ENCODE data around the gene LAMA3. TPM values are rescaled to one million over a fixed set of nuclear protein-coding genes. Genes with fewer than 3 reads are reported as not detected.

Gene LAMA3
- total RNA-seq, 4 donors from 2014 or later, result 46.5 to 75.4 (median 57.4) TPM

DNA sequence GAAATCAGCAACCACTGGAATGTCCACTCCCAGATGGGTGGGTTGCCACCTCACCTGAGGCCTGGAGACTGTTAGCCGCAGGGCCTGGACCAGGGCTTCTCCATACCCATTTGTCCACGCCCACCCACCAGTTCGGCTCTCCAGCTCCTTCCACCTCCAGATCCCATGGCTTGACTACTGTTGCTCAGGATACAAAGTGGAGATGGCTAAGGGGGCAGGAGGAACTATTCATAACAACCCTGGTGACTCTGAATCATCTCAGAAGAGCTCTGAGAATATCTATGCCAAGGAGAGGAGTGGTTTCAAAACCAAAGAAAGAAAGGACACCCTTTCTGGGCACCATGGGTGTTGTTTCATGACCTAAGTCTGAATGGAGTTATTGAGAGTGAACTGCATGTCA lies 145.8 kb downstream of the LAMA3 start:
- H3K4me1 ChIP-seq, result peaks cover 0 to 10% of the 10 kb centered on the region in 2 donors
- intact Hi-C loops (cut with DNase I; ENCODE audit: low total_unique reads), result no loop called here
- no peaks in the 10 kb centered on the region for H3K27me3 ChIP-seq
- H3K36me3 ChIP-seq, result no peaks in the 10 kb centered on the region
- no peaks in the 10 kb centered on the region for H3K9me3 ChIP-seq
- DNase-seq, result no peak
- H3K27ac ChIP-seq, result peak overlapping the region; percentile 81 to 89
- no peak for TF ChIP-seq POLR2A (IDR thresholded peaks at IDR 0.05)
- TF ChIP-seq, protein P1, sequence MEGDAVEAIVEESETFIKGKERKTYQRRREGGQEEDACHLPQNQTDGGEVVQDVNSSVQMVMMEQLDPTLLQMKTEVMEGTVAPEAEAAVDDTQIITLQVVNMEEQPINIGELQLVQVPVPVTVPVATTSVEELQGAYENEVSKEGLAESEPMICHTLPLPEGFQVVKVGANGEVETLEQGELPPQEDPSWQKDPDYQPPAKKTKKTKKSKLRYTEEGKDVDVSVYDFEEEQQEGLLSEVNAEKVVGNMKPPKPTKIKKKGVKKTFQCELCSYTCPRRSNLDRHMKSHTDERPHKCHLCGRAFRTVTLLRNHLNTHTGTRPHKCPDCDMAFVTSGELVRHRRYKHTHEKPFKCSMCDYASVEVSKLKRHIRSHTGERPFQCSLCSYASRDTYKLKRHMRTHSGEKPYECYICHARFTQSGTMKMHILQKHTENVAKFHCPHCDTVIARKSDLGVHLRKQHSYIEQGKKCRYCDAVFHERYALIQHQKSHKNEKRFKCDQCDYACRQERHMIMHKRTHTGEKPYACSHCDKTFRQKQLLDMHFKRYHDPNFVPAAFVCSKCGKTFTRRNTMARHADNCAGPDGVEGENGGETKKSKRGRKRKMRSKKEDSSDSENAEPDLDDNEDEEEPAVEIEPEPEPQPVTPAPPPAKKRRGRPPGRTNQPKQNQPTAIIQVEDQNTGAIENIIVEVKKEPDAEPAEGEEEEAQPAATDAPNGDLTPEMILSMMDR (IDR thresholded peaks at IDR 0.05), result no peak
- no peak overlapping the region for H3K4me3 ChIP-seq

DNA sequence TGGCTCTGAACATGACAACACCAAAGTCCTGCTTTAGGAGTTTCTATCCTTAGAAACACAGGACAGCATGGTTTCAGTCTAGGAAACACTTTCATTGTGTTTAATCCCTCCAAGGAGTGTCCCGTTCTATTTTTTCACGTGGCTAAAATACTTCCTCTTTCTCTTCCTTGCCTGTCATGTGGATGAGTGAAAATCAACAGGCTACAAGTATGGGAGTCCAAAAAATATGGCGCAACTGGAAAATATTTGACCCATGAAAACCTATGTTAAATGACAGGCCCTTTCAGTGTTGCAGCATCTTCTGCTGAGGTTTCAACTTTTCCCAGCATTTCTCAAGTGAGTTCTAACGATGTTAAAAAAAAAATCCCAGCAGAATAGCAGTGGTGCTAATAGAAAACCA lies 146.3 kb downstream of the LAMA3 start:
- DNase-seq, result peak in 1 of 2 donors; percentile 64
- Histone ChIP-seq H3K4me1 (peaks cover 0 to 10% of the 10 kb centered on the region in 2 donors), H3K36me3 (no peaks in the 10 kb centered on the region), H3K27me3 (no peaks in the 10 kb centered on the region), H3K27ac (peak overlapping the region; percentile 81 to 89), H3K9me3 (no peaks in the 10 kb centered on the region), H3K4me3 (no peak overlapping the region)
- TF ChIP-seq POLR2A (IDR thresholded peaks at IDR 0.05), result no peak
- TF ChIP-seq, protein P1 (IDR thresholded peaks at IDR 0.05), result no peak
- intact Hi-C loops (cut with DNase I; ENCODE audit: low total_unique reads), result no loop called here

DNA sequence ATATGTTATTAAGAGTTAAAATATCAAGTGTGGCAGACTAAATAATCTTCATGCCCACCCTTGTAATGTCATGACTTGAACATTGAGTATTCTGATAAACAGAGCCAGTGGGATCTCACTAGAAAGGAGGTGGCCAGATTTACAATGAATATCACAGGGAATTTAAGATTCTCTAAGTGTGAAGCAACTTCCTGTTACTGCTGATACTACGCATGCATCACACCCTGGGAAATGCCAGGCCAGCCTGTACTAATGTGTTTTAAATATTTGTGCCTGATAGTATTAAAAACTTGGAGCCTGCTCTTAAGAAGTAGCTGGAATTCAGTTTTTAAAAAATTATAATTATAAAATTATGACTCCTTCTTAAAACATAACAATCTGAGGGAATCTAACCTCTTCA lies 148.3 kb downstream of the LAMA3 start:
- Histone ChIP-seq H3K4me1 (peaks cover 0 to 10% of the 10 kb centered on the region in 2 donors), H3K36me3 (no peaks in the 10 kb centered on the region), H3K4me3 (no peak overlapping the region), H3K9me3 (no peaks in the 10 kb centered on the region), H3K27me3 (no peaks in the 10 kb centered on the region), H3K27ac (peak overlapping the region; percentile 81 to 89)
- DNase-seq, result peak in 1 of 2 donors; percentile 56
- intact Hi-C loops (cut with DNase I; ENCODE audit: low total_unique reads), result no loop called here
- TF ChIP-seq, protein P1 (IDR thresholded peaks at IDR 0.05), result no peak
- no peak for TF ChIP-seq POLR2A (IDR thresholded peaks at IDR 0.05)

DNA sequence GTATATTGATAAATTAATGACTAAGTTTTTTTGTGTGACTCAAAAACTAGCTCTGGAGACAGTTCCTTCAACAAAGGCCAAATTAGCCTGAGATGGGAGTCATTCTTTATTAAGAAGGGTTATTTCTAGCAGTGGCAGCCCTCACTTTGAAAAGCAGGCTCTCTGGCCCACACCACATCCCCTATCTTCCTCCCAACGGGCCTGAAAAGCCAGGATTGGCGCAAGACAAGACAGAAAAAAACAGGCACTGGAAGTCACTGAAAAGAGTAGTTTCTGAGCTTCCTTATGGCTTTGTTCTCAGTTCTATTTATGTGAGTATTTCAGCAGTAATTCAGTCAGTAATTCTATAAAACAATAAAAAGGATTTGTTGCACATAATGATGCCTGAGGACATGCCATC lies 149.0 kb downstream of the LAMA3 start:
- Histone ChIP-seq H3K9me3 (no peaks in the 10 kb centered on the region), H3K27ac (peak overlapping the region; percentile 81 to 89), H3K36me3 (no peaks in the 10 kb centered on the region), H3K4me1 (peaks cover 0 to 10% of the 10 kb centered on the region in 2 donors), H3K27me3 (no peaks in the 10 kb centered on the region), H3K4me3 (no peak overlapping the region)
- no peak for DNase-seq
- TF ChIP-seq POLR2A (IDR thresholded peaks at IDR 0.05), result no peak
- TF ChIP-seq, protein P1 (IDR thresholded peaks at IDR 0.05), result no peak
- intact Hi-C loops (cut with DNase I; ENCODE audit: low total_unique reads), result no loop called here

DNA sequence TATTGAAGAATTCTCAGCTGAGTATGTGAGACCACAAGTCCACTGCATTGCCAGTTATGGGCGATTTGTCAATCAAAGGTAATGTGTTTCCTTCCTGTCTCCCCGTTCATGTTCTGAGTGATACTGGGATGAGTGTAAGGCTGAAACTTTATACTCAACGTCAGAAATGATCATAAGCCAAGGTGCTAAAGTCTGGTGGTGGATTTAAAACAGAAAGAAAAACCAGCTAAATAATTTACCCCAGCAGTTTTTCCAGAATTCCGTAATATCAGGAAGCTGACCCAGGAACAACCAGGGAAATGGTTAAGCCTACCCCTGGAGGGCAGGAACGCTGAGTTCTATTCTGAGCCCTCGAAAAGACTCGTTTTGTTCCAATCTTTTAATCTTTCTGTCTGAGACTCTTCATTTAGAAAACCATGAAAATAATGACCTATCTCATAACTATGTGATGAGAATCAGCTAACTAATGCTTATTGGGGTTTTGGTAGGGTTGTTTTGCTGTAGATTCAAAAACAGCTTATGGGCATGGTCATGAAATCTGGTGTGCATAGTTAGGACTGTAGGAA lies 149.6 kb downstream of the LAMA3 start:
- TF ChIP-seq, protein P1 (IDR thresholded peaks at IDR 0.05), result no peak
- TF ChIP-seq POLR2A (IDR thresholded peaks at IDR 0.05), result no peak
- peaks cover 0 to 10% of the 10 kb centered on the region in 2 donors for H3K4me1 ChIP-seq
- no peak for DNase-seq
- intact Hi-C loops (cut with DNase I; ENCODE audit: low total_unique reads), result no loop called here
- H3K9me3 ChIP-seq, result no peaks in the 10 kb centered on the region
- H3K27me3 ChIP-seq, result no peaks in the 10 kb centered on the region
- H3K4me3 ChIP-seq, result no peak overlapping the region
- H3K36me3 ChIP-seq, result no peaks in the 10 kb centered on the region
- H3K27ac ChIP-seq, result peak overlapping the region; percentile 81 to 89
